Endothelial cell of umbilical vein (primary cell): ENCODE results near the gene ADCY9.

Source experiments
- POLR2A ChIP-seq: IDR thresholded peaks from 2 replicates; pipeline ENCODE4 v1.6.1; 2012; ENCODE audit warnings: low read depth, mild to moderate bottlenecking, control low read depth, low read length
- POLR2AphosphoS5 ChIP-seq: IDR thresholded peaks from 2 replicates; pipeline ENCODE4 v1.6.1; 2012; ENCODE audit warnings: low read depth, mild to moderate bottlenecking, control low read depth, low read length, moderate library complexity; ENCODE audit not compliant: insufficient read depth
- TF ChIP-seq, protein P1 (sequence below), 2 donors: IDR thresholded peaks; 1 replicate in 1 of 2; 2 replicates in 1 of 2; pipeline ENCODE4 v1.5.1; 2011; ENCODE audit warnings: low read length in 2 of 2, mild to moderate bottlenecking in 2 of 2, moderate library complexity in 2 of 2, control low read depth in 1 of 2, inconsistent platforms in 1 of 2, low read depth in 1 of 2; ENCODE audit not compliant: insufficient read depth in 1 of 2; ENCODE audit errors: extremely low read depth in 1 of 2
- TF ChIP-seq, protein P2 (sequence below): IDR thresholded peaks from 2 replicates; pipeline ENCODE4 v1.6.1; 2011; ENCODE audit not compliant: insufficient read depth, insufficient read length

DNA sequence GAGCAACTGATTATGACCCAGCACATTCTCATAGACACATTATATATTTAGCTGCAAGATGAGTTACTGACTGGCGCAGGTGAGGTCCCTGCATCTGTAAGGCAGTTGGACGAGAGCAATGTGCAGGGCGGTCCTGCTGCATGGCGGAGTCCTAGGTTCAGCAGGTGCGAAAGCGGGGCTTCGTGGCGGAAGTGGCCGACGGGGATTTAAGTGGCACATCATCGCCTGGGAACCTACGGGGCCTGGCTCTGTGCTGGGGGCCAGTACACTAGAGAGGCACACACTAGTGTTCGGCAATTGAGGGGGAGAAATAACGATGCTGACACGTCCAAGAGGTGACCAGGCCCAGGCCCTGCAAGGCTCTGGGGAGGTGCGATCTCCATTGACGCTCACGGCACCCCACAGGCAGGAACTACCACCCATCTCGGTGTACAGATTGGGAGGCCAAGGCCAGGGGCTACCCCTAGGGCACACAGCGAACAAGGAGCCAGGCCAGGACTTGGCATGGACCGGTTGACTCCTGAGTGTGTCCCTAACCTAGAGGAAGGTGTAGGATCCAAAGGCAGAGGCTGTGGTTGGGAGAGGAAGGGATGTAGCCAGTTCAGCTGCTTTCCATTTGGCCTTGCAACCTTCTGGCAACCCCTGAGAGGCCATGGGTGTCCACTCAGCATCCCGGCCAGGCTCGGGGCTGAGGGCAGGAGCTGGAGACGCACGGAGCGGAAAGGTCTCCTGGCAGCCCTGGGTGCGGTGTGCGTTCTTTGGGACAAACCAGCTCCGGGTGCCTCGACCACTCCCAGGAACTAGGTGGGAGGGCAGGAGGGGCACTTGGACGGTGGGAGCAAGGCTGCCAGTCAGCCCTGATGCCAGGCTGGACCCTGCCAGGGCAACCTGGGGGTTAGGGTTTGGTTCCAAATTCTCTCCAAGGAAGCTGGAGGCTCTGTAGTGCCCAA, 131.9 kb downstream of the ADCY9 start:
- TF ChIP-seq, protein P1, sequence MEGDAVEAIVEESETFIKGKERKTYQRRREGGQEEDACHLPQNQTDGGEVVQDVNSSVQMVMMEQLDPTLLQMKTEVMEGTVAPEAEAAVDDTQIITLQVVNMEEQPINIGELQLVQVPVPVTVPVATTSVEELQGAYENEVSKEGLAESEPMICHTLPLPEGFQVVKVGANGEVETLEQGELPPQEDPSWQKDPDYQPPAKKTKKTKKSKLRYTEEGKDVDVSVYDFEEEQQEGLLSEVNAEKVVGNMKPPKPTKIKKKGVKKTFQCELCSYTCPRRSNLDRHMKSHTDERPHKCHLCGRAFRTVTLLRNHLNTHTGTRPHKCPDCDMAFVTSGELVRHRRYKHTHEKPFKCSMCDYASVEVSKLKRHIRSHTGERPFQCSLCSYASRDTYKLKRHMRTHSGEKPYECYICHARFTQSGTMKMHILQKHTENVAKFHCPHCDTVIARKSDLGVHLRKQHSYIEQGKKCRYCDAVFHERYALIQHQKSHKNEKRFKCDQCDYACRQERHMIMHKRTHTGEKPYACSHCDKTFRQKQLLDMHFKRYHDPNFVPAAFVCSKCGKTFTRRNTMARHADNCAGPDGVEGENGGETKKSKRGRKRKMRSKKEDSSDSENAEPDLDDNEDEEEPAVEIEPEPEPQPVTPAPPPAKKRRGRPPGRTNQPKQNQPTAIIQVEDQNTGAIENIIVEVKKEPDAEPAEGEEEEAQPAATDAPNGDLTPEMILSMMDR (IDR thresholded peaks at IDR 0.05; ENCODE audit: extremely low read depth in 1 of 2, insufficient read depth in 1 of 2, low read depth in 1 of 2, low read length in 2 of 2) = no peak
- TF ChIP-seq POLR2AphosphoS5 (no peak), POLR2A (no peak)
- TF ChIP-seq, protein P2, sequence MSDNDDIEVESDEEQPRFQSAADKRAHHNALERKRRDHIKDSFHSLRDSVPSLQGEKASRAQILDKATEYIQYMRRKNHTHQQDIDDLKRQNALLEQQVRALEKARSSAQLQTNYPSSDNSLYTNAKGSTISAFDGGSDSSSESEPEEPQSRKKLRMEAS = no peak
